Stomach (tissue), 4 donors: ENCODE data around the gene ASS1.

Experiments
- EP300 ChIP-seq: sonication (generic); formaldehyde crosslinking; IDR thresholded peaks from one replicate; pipeline ENCODE4 v1.6.1; 2017; ENCODE audit warnings: antibody characterized with exemption
- POLR2A ChIP-seq, 4 donors: fragments of 450-650 bp; IDR thresholded peaks; one replicate each; pipeline ENCODE4 v1.6.1; 2016; ENCODE audit warnings: antibody characterized with exemption in 4 of 4, control low read depth in 2 of 4, mild to moderate bottlenecking in 1 of 4, moderate library complexity in 1 of 4
- POLR2AphosphoS5 ChIP-seq, 3 donors: sonication (generic); formaldehyde crosslinking; IDR thresholded peaks; one replicate each; pipeline ENCODE4 v1.6.1; 2016; ENCODE audit warnings: antibody characterized with exemption in 3 of 3
- TF ChIP-seq, protein P1 (sequence below), 7 experiments: fragments of 450-650 bp in 4 of 7; fragments of 200-600 bp in 3 of 7; sonication (generic) in 3 of 7; IDR thresholded peaks; one replicate each; pipeline ENCODE4 v1.5.1; 2016 to 2019; ENCODE audit warnings: antibody characterized with exemption in 7 of 7, control low read depth in 2 of 7, mild to moderate bottlenecking in 1 of 7

DNA sequence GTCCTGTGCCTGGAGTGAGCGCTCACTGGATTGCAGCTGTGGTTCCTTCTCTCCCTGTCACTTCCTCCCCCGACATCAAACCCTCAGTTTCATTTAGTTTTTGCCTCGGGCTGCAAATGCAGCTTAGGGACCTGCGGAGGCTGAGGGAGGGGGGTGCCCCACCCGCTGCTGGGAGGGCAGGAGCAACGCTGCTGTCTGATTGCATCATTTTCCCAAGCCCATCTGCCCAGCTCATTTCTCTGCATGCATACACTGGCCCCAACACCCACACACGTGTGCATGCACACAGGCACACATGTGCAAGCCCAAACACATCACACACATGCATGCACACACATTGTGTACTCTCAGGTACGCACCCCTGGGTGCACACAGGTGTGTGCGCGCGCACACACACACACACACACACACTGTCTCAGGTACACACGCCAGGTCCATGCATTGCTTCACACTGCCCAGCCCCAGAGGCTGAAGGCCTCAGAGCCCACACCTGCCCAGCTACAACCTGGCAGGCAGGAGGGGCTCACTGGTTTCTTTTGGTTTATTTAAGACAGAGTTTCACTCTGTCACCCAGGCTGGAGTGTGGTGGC lies 3.4 kb downstream of the ASS1 start:
- no peak for TF ChIP-seq POLR2A (IDR thresholded peaks at IDR 0.05)
- TF ChIP-seq, protein P1, sequence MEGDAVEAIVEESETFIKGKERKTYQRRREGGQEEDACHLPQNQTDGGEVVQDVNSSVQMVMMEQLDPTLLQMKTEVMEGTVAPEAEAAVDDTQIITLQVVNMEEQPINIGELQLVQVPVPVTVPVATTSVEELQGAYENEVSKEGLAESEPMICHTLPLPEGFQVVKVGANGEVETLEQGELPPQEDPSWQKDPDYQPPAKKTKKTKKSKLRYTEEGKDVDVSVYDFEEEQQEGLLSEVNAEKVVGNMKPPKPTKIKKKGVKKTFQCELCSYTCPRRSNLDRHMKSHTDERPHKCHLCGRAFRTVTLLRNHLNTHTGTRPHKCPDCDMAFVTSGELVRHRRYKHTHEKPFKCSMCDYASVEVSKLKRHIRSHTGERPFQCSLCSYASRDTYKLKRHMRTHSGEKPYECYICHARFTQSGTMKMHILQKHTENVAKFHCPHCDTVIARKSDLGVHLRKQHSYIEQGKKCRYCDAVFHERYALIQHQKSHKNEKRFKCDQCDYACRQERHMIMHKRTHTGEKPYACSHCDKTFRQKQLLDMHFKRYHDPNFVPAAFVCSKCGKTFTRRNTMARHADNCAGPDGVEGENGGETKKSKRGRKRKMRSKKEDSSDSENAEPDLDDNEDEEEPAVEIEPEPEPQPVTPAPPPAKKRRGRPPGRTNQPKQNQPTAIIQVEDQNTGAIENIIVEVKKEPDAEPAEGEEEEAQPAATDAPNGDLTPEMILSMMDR (IDR thresholded peaks at IDR 0.05): no peak
- no peak for TF ChIP-seq EP300
- no peak for TF ChIP-seq POLR2AphosphoS5 (IDR thresholded peaks at IDR 0.05)
